A549 (cell line): Measurements from ENCODE around the gene ITPR3. TPM values are rescaled to one million over a fixed set of nuclear protein-coding genes. Genes with fewer than 3 reads are reported as not detected.

Source experiments
- ATAC-seq, 2 experiments: fragments of 200-7000 bp in 1 of 2; fragments of >200 bp in 1 of 2; cut with Nextera tagmentation in 1 of 2; cut with Tn5 transposase in 1 of 2; 3 replicates each; pipeline versions ENCODE4 v1.8.0 to v1.9.1; 2018 to 2020; ENCODE audit warnings: mild to moderate bottlenecking in 1 of 2, moderate library complexity in 1 of 2
- CTCF ChIA-PET: fragments of 300-600 bp; sonication (Branson Sonifier 250); formaldehyde crosslinking; extraction: SDS; loops from one replicate; lab custom pipeline; 2021; ENCODE audit warnings: antibody characterized with exemption, inconsistent platforms; lab: Yijun Ruan, JAX
- POLR2A ChIA-PET: fragments of 350-600 bp; formaldehyde crosslinking; extraction: SDS; loops from one replicate; lab custom pipeline; 2021; ENCODE audit warnings: antibody characterized with exemption, inconsistent platforms; lab: Yijun Ruan, JAX
- DNase-seq, 2 experiments: peaks; one replicate each; pipeline versions ENCODE4 v3.0.0 to v3.0.0-alpha.2; 2011 to 2016; ENCODE audit warnings: low read depth in 1 of 2, low spot score in 1 of 2
- FAIRE-seq: peaks from 2 replicates; lab custom pipeline; 2011; peaks lifted over from hg19 to GRCh38; lab: Jason Lieb, UNC
- H3K27ac ChIP-seq, 2 experiments: fragments of >200 bp; sonication (Bioruptor Twin); formaldehyde crosslinking; 3 replicates each; pipeline ENCODE4 v1.5.1; 2016 to 2017
- H3K4me1 ChIP-seq: fragments of >200 bp; sonication (Bioruptor Twin); formaldehyde crosslinking; 3 replicates; pipeline ENCODE4 v1.6.1; 2016
- H3K4me2 ChIP-seq: fragments of >200 bp; sonication (Bioruptor Twin); formaldehyde crosslinking; 3 replicates; pipeline ENCODE4 v1.6.1; 2016
- H3K4me3 ChIP-seq: fragments of >200 bp; sonication (Bioruptor Twin); formaldehyde crosslinking; 3 replicates; pipeline ENCODE4 v1.5.1; 2016
- H3K9me3 ChIP-seq: fragments of >200 bp; sonication (Bioruptor Twin); formaldehyde crosslinking; 3 replicates; pipeline ENCODE4 v1.6.1; 2016
- CBX2 ChIP-seq: fragments of 200-600 bp; sonication (generic); IDR thresholded peaks from 2 replicates; pipeline ENCODE4 v1.6.1; 2016; ENCODE audit warnings: low read depth, mild to moderate bottlenecking, borderline replicate concordance
- CHD2 ChIP-seq: fragments of 150-350 bp; IDR thresholded peaks from 2 replicates; pipeline ENCODE4 v1.6.1; 2014; ENCODE audit warnings: low read length; ENCODE audit not compliant: partially characterized antibody
- EHF ChIP-seq: fragments of 250-450 bp; sonication (Bioruptor Pico); IDR thresholded peaks from 2 replicates; pipeline ENCODE4 v1.5.0; 2020; ENCODE audit warnings: mild to moderate bottlenecking
- FOSB ChIP-seq: fragments of 250-450 bp; sonication (Bioruptor Pico); IDR thresholded peaks from 2 replicates; pipeline ENCODE4 v1.5.0; 2020; ENCODE audit warnings: mild to moderate bottlenecking, moderate library complexity
- HDAC2 ChIP-seq: fragments of 200-600 bp; sonication (generic); IDR thresholded peaks from 2 replicates; pipeline ENCODE4 v1.6.1; 2016
- HOXB13 ChIP-seq: fragments of 250-450 bp; sonication (Bioruptor Pico); IDR thresholded peaks from 2 replicates; pipeline ENCODE4 v1.5.0; 2020; ENCODE audit warnings: low read depth, mild to moderate bottlenecking, moderate library complexity
- MAFK ChIP-seq: fragments of 450-650 bp; IDR thresholded peaks from 2 replicates; pipeline ENCODE4 v1.6.1; 2014; ENCODE audit not compliant: partially characterized antibody
- PHF8 ChIP-seq: fragments of 200-600 bp; sonication (generic); IDR thresholded peaks from 2 replicates; pipeline ENCODE4 v1.6.1; 2016; ENCODE audit warnings: low read depth, mild to moderate bottlenecking, antibody characterized with exemption, moderate library complexity, borderline replicate concordance
- POLR2AphosphoS2 ChIP-seq: conservative IDR thresholded peaks from 2 replicates; pipeline ENCODE4 v1.6.1; 2012; ENCODE audit warnings: low read length, improper control_type of control experiment, inconsistent platforms
- RAD21 ChIP-seq, 2 experiments: fragments of >200 bp in 1 of 2; sonication (Bioruptor Twin) in 1 of 2; formaldehyde crosslinking in 1 of 2; IDR thresholded peaks in 1 of 2; conservative IDR thresholded peaks in 1 of 2; 2 replicates in 1 of 2; 3 replicates in 1 of 2; pipeline ENCODE4 v1.6.1; 2012 to 2018; ENCODE audit warnings: inconsistent platforms in 1 of 2
- RFX5 ChIP-seq: fragments of 450-650 bp; IDR thresholded peaks from 2 replicates; pipeline ENCODE4 v1.7.1; 2014; ENCODE audit warnings: antibody characterized with exemption, mild to moderate bottlenecking, moderate library complexity
- SMC3 ChIP-seq: fragments of >200 bp; sonication (Bioruptor Twin); formaldehyde crosslinking; IDR thresholded peaks from 3 replicates; pipeline ENCODE4 v1.6.1; 2018; ENCODE audit warnings: inconsistent platforms
- TP53 ChIP-seq: fragments of 250-450 bp; sonication (Bioruptor Pico); IDR thresholded peaks from 2 replicates; pipeline ENCODE4 v1.5.0; 2021; ENCODE audit warnings: mild to moderate bottlenecking, moderate library complexity
- ZC3H11A ChIP-seq: fragments of 450-650 bp; IDR thresholded peaks from 2 replicates; pipeline ENCODE4 v1.6.1; 2014; ENCODE audit warnings: antibody characterized with exemption, mild to moderate bottlenecking
- WGBS: methylation state at CpG from one replicate; pipeline ENCODE4 v1.1.6; 2017; ENCODE audit errors: missing lambda C conversion rate; 5-methylcytosine and 5-hydroxymethylcytosine counted together
- polyA minus RNA-seq: library from RNA; depleted of rRNA, polyadenylated mRNA; stranded (reverse); fragments of >200 nt; gene quantifications from 2 replicates; pipeline ENCODE4 v1.2.3, GENCODE V29; 2011; rRNA and poly(A)+ RNA removed
- polyA plus RNA-seq, 4 experiments: library from polyadenylated mRNA; depleted of rRNA in 3 of 4; stranded (reverse); fragments of >200 nt; fragmentation: RNase III in 1 of 4; extraction: RNeasy Plus Mini Kit Qiagen cat#74134 plus additional on column Dnase treatment in 1 of 4; gene quantifications; 2 replicates in 3 of 4; 3 replicates in 1 of 4; pipeline ENCODE4 v1.2.3, GENCODE V29; 2011 to 2017
- TF ChIP-seq, protein P1 (sequence below): IDR thresholded peaks from 2 replicates; pipeline ENCODE4 v1.6.1; 2012
- TF ChIP-seq, protein P2 (sequence below): IDR thresholded peaks from 2 replicates; pipeline ENCODE4 v1.6.1; 2012; ENCODE audit warnings: low read depth, borderline replicate concordance
- TF ChIP-seq, protein P3 (sequence below): fragments of >200 bp; sonication (Bioruptor Twin); formaldehyde crosslinking; IDR thresholded peaks from 2 replicates; pipeline ENCODE4 v1.6.1; 2016

ITPR3 gene
- polyA plus RNA-seq (2011; rRNA removed): 17.6 and 19.1 TPM in 2 replicates
- 25.0 and 29.1 TPM in 2 replicates for polyA plus RNA-seq (2012; cell fraction: cytosol; rRNA removed)
- polyA plus RNA-seq (2012; cell fraction: nucleus; rRNA removed): 77.0 and 104 TPM in 2 replicates
- polyA plus RNA-seq (2017; fragmentation: RNase III; extraction: RNeasy Plus Mini Kit Qiagen cat#74134 plus additional on column Dnase treatment): 19.0 to 20.8 TPM (median 20.7 TPM) in 3 replicates
- 29.3 and 39.6 TPM in 2 replicates for polyA minus RNA-seq

DNA sequence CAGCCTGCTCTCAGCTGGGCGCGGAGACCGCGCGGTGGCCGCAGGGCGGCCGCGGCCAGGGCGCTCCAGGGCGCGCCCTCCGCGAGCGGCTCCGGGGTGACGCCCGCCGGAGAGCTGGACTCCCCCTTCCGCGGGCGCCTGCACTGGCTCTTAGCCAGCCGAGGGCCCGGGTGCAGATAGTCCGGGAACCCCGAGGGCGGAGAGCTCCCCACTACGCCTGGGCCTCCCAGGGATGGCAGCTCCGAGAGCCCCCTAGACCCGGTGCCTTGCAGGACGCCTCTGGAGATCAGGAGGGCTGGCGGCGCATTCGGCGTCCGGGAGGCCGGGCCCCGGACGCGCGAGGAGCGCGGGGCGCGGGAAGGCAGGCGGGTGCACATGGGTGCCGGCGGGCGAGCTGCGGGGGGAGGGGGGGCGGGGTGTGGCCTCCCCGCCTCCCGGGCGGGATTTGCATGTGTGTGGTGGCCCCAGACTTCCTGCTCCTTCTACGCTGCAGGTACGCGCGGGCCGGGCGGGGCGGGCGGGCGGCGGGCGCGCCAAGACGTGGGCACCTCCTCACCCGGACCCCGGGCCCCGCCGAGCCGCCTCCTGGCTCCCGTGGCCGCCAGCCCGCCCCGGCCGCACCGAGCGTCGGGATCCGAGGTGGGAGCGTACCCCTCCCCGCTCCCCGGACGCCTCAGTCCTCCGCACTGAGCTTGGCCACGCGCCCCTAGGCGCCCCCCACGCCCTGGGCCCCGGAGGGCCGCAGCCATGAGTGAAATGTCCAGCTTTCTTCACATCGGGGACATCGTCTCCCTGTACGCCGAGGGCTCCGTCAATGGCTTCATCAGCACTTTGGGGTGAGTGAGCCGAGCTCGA, at the start of gene ITPR3:
ITPR3 (plus strand) TSS at position 467 of the 855 bp plus-strand sequence; CDS start at position 748, 281 bp downstream.
- 5% methylated on average over 3 of the region's 99 CpGs for WGBS
- POLR2A ChIA-PET: interaction anchor here (0.6 to 2.3 kb wide), 7 partner anchors 12 to 1478 kb away, joined by 3 to 8 read pairs (median 3); partner anchors contain the start of genes BAK1 and UQCC2
- peak; percentile 71 to 76 for ATAC-seq

DNA sequence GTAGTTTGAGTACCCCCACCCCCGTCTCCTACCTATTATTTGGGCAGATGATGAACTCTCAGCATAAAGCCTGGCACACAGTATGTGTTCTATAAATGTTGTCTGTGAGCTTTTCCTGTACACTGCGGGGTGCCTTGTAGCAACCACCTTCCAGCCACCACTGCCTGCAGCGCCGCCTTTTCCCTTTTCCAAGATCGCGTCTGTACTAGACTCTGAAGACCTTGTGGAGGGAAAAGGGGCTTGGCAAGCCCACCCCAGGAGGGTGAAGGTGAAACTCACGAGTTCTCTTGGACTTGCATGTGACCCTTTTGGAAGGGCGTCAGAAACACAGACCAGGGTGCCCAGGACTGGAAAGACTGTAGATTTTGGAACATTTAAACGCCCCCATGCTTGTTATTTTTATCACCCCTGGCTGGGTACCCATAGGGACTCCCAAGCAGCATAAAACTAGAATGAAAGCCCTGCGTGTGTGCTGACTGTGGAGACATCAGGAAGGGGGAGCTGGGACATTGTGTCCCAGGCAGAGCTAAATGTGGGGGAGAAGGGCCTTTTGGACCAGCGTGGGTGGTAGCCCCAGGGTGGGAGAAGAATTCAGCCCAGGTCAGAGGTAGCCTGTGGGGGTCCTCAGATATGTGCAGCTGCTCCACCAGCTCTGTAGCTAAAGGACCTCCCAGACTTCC, 49.3 kb upstream of the ITPR3 start:
- peaks cover 5% of the 10 kb centered on the region; the same call in 2 of the 3 replicates for H3K4me1 ChIP-seq
- ChIA-PET CTCF (interaction anchor here (0.6 to 1.4 kb wide), 2 partner anchors 14 to 146 kb away, joined by 3 read pairs; no protein-coding TSS in a partner anchor), POLR2A (interaction anchor here (1.3 to 1.7 kb wide), 2 partner anchors 8 to 118 kb away, joined by 5 read pairs; partner anchors contain the start of genes BAK1 and ZBTB9)
- H3K4me2 ChIP-seq: peak overlapping the region; percentile 94
- peak in 1 of 2 experiments; percentile 11; a peak in 1 of 6 replicates for ATAC-seq
- H3K9me3 ChIP-seq: no peaks in the 10 kb centered on the region
- H3K4me3 ChIP-seq: peak overlapping the region; percentile 74
- H3K27ac ChIP-seq: peak overlapping the region; percentile 80 to 84
- DNase-seq: no peak
- TF ChIP-seq FOSB (CRISPR knock-in tag): no peak
- TF ChIP-seq PHF8: no peak
- TF ChIP-seq HDAC2: no peak
- no peak for TF ChIP-seq RAD21 (conservative IDR thresholded peaks at IDR 0.05 in 1 of 2, IDR thresholded peaks at IDR 0.05 in 1 of 2)
- no peak for TF ChIP-seq CHD2
- TF ChIP-seq TP53 (CRISPR knock-in tag): no peak
- 66% methylated on average over 11 of the region's 11 CpGs for WGBS
- FAIRE-seq: no peak

More for the DNA sequence above, at the start of gene ITPR3:
- peaks cover 30% of the 10 kb centered on the region for H3K4me1 ChIP-seq
- H3K4me2 ChIP-seq: peak within 1 kb of the TSS; percentile 96
- peak within 1 kb of the TSS; percentile 80 for H3K4me3 ChIP-seq
- H3K9me3 ChIP-seq: no peaks in the 10 kb centered on the region
- FAIRE-seq: no peak
- TF ChIP-seq ZC3H11A (no peak), SMC3 (no peak), POLR2AphosphoS2 (no peak), RFX5 (no peak), MAFK (no peak), EHF (CRISPR knock-in tag) (no peak)
- TF ChIP-seq, protein P1, sequence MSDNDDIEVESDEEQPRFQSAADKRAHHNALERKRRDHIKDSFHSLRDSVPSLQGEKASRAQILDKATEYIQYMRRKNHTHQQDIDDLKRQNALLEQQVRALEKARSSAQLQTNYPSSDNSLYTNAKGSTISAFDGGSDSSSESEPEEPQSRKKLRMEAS: peak; percentile 86
- TF ChIP-seq, protein P2, sequence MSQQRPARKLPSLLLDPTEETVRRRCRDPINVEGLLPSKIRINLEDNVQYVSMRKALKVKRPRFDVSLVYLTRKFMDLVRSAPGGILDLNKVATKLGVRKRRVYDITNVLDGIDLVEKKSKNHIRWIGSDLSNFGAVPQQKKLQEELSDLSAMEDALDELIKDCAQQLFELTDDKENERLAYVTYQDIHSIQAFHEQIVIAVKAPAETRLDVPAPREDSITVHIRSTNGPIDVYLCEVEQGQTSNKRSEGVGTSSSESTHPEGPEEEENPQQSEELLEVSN: peak; percentile 89
- H3K27ac ChIP-seq: peak within 1 kb of the TSS; percentile 87 to 99
- CTCF ChIA-PET: interaction anchor here (0.6 to 3.6 kb wide), 11 partner anchors 11 to 1996 kb away, joined by 3 to 18 read pairs (median 5); no protein-coding TSS in a partner anchor
- peak; percentile 66 to 72 for DNase-seq

DNA sequence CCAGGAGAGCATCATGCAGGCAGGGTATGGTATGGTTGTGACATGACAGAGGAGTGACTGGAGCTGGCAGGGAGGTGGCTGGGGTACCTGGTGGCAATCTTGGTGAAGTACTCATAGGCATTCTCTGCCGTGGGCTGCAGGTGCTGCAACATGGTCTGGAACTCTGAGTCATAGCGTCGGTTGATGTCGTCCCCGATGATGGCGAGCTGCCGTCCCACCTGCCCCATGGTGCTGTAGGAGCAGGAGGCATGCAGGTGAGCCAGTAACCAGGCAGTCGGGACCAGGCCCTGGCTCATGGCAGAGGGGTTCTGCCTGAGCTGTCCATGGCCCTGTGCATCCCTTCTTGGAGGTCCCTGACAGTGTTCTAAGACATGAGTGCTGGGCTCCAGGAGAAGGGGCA, 45.9 kb upstream of the ITPR3 start:
- TF ChIP-seq, protein P3, sequence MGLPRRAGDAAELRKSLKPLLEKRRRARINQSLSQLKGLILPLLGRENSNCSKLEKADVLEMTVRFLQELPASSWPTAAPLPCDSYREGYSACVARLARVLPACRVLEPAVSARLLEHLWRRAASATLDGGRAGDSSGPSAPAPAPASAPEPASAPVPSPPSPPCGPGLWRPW: no peak
- TF ChIP-seq HOXB13 (CRISPR knock-in tag) (no peak), FOSB (CRISPR knock-in tag) (no peak), CBX2 (no peak)
- TF ChIP-seq, protein P2: no peak
- ChIA-PET CTCF (interaction anchor here (0.8 to 2.8 kb wide), 3 partner anchors 10 to 125 kb away, joined by 3 to 12 read pairs (median 8); no protein-coding TSS in a partner anchor), POLR2A (no interaction called here)
- Histone ChIP-seq H3K9me3 (no peaks in the 10 kb centered on the region), H3K4me2 (no peak overlapping the region), H3K27ac (no peak overlapping the region), H3K4me1 (peaks cover 22% of the 10 kb centered on the region), H3K4me3 (no peak overlapping the region)
- DNase-seq: no peak
- FAIRE-seq: no peak
- ATAC-seq: no peak
- 87% methylated on average over 8 of the region's 8 CpGs for WGBS
